GM18868 (cell line): ENCODE results near the gene USP49.
A peak's percentile ranks its signal among the peaks of the same experiment; 100 is the strongest.
"Not testable (repeated sequence)": the region's sequence is repeated elsewhere in the genome, so short reads cannot be mapped to it uniquely, and the experiment has no call there.

ENCODE experiments used
- ATAC-seq: cut with Tn5 transposase; IDR thresholded peaks from one replicate; pipeline ENCODE4 v1.9.1; 2021; ENCODE audit warnings: mild to moderate bottlenecking, moderate library complexity; ENCODE audit not compliant: unreplicated experiment

Gene USP49

GRCh38 chr6:41895300-41896233, at the start of gene USP49:
USP49 (minus strand) TSS chr6:41895375; CDS start chr6:41806983, 88,392 bp downstream.
- ATAC-seq, result peak; percentile 82

- ATAC-seq, result no peak
Observed at GRCh38 chr6:41943456-41943855, 48.3 kb upstream of the USP49 start.

GRCh38 chr6:41942882-41943281, 47.7 kb upstream of the USP49 start:
- ATAC-seq, result not testable (repeated sequence)

- peak; percentile 17 for ATAC-seq
Observed at GRCh38 chr6:41942067-41942851, 47.1 kb upstream of the USP49 start.

DNA sequence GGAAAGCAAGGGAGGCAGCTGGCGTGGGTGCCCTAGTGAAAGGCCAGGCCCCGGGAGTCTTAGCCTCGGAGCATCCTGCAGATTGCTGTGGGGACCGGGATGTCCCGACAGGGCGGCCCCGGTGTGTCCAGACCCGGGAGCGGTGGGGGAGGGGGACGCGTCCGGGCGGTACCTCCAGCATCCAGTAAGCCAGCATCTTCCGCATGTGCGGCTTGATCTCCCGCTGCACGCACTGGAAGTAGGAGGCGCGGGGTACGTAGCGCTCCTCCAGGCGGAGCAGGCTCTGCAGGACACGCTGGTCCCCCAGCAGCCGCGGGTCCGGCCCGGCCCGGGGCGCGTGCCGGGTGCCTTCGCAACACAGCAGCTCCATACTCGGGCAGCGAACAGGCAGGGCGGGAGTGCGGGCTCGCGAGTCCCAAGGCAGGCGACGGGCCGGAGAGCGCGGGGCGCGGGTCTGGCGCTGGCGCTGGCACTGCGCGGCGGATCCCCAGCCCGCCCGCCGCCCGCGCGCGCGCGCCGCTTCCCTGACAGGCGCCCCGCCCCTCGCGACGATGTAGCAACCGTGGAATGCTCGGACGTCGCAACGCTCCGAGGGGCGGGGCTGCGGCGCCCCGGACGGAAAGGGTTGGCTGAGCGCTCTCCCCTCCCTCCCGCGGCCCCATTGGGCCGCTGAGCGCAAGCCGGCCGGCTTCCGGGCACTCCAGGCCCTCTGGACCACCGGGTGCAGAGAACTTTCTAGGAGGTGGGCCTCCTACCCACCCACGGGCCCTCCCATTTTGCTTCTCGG, 46.3 kb upstream of the USP49 start, which contains the start of gene CCND3:
TSS of gene CCND3 (minus strand) at position 529 of the 787 bp plus-strand sequence. CDS start at position 370, 159 bp downstream.
- ATAC-seq, result peak; percentile 91

- ATAC-seq, result no peak
Observed at GRCh38 chr6:41940759-41941279, 45.6 kb upstream of the USP49 start.

DNA sequence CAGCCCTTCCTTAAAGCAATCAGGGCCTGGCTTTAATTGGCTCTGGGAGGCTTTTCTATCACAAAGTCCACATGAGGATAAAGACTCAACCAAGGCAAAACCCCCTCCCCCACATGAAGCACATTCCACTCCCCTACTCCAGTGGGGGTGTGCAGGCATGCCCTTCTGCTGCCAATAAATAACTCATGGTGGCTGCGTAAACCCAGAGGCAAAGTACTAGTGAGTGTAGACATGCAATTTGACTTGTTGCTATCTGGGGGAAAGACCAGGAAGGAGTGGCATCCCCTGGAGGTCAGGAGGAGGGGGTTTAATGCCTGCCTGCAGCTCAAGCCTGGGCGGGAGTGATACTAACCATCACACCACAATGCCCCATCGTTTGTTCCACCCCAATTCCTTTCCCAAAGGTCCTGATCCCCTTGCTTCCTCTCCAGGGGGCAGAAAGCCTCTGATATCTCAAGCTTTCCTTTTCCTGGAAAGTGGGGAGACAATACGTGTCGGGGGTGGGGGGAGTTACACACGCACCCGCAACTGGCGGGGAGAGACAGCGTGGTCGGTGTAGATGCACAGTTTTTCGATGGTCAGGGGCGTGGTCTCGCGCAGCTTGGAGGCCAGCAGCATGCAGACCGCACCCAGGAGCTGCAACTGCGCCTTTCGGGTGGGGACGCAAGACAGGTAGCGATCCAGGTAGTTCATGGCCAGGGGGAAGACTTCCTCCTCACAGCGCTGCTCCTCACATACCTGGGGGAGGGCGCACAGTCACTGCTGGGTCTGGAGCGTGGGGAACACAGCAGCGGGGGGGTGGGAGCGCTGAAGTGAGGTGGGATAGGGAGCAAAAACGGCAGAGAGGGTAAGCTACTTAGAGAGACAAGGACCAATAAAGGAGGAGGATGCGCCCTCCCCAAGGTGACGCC, 44.9 kb upstream of the USP49 start:
- ATAC-seq, result no peak

DNA sequence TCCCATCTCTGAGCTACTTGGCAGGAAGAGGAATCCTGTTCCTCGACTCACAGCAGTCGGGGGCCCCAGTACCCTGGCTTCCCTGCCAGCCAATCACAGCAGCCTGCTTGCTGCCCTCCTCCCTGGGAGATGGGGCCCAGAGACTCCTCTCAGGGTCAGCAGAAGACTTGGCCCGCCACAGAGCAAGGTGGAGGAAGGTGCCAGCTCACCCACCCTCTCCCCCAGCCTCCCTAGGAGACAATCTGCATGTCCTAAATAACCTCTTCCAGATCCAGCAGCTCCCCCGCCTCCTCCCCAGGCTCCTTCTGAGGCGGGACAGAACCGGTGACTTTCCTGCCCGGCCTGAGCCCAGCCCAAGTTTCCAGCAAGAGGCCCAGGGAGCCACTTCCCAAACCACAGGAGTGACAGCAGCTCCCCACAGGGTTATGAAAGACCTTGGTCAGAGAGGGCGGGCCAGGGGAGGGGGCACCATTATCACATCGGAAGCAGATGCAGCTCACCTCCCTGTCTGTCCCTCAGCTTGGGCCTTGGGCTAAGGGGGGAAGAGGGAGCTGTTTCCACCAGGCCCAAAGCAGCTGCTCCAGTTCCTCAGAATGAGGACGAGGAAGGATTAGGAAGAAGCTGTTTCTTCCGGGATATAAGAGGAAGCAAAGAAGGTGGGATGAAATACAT, 44.1 kb upstream of the USP49 start:
- ATAC-seq, result no peak

GRCh38 chr6:41938590-41939175, 43.5 kb upstream of the USP49 start:
- no peak for ATAC-seq

DNA sequence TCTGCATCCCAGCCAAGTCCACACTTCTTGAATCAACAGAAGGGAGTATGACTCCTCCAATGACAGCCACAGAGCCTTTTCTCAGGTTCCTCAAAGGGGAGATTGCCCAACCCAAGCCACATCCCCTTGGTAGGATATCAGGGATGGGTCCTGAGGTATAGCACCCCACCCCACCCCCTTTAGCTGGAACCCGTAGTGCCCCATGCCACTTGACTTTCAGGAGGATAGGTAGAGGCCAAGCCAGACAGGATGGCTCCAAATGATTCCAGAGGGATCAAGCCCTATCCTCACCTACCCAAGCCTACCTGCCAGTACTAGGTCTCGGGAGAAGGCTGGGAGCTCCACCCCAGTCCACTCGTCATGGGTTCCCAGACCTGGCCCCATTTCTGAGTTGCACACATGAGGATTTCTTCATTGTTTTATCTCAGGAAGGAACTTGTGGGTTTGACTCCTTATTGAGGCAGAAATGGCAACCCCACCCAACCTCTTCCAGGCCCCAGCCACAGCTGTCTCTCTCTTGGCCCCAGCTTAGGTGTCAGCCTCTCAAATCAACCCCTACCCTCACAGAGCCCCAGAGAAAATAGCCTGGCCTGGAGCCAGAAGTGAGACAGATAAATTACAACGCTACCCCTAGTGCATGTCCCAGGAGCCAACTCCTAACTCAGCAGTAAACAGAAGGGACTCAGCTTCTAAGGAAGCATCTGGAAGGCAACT, 42.8 kb upstream of the USP49 start:
- ATAC-seq, result no peak

GRCh38 chr6:41937472-41937860, 42.3 kb upstream of the USP49 start:
- no peak for ATAC-seq

DNA sequence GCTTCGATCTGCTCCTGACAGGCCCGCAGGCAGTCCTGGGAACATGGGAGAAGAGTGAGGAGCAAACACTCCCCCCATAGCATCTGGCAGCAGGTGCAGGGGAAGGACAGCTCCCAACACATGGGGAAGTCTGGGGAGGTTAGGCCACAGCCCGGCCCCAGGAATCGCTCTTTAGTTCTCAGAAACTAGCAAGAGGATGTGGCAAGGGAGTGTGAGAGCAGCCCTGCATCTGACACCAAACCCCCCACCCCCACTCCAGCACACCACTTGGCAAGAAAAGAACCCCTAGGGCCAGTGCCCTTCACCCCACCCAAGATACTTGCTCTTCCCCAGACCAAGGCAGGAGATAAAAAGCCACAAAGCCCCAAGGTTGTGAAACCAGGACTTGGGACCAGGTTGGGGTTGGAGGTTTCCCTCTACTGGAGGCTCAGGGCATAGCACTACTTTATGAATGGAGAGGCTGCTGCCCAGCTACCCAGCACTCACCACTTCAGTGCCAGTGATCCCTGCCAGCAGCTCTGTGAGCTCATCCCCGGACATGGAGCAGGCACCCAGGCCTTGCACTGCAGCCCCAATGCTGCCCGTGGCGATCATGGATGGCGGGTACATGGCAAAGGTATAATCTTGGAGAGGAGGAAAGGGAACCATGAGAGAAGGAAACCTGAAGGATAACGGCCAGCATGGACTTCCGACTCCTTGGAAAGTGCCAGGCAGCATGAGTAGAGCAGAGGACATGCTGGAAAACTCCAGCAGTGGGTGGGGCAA, 41.1 kb upstream of the USP49 start:
- ATAC-seq, result peak; percentile 54

DNA sequence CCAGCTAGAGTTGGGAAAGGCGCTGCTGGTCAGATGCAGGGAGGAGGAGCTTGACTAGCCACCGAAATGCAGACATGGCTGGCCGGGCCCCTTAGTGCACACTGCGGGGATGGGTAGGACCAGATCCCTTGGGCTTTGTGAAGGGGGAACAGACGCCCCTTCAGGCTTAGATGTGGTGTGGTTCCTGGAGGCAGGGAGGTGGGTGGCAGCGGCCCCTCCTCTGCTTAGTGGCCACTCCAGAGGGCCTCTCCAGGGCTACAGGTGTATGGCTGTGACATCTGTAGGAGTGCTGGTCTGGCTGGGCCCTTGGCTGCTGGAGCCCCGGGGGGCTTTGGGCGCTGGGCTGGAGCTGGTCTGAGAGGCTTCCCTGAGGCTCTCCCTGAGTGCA, 40.5 kb upstream of the USP49 start:
- no peak for ATAC-seq

DNA sequence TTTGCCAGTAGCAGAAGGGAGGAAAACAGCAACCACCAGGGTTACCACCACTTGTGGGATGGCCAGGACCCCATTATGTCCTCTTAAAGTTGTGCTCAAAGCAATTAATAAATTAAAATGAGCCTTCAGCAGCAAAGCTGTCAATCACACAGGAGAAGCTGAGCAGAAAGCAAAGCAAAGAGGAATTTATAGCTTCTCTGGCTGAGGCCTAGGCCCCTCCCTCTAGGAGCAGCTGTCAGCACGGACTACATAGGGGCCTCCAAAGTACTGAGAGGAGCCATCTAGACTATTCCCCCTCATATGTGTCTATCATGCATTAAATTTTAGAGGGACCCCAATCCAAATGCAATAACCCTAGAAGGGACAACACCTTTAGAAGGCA, 40.0 kb upstream of the USP49 start:
- no peak for ATAC-seq

DNA sequence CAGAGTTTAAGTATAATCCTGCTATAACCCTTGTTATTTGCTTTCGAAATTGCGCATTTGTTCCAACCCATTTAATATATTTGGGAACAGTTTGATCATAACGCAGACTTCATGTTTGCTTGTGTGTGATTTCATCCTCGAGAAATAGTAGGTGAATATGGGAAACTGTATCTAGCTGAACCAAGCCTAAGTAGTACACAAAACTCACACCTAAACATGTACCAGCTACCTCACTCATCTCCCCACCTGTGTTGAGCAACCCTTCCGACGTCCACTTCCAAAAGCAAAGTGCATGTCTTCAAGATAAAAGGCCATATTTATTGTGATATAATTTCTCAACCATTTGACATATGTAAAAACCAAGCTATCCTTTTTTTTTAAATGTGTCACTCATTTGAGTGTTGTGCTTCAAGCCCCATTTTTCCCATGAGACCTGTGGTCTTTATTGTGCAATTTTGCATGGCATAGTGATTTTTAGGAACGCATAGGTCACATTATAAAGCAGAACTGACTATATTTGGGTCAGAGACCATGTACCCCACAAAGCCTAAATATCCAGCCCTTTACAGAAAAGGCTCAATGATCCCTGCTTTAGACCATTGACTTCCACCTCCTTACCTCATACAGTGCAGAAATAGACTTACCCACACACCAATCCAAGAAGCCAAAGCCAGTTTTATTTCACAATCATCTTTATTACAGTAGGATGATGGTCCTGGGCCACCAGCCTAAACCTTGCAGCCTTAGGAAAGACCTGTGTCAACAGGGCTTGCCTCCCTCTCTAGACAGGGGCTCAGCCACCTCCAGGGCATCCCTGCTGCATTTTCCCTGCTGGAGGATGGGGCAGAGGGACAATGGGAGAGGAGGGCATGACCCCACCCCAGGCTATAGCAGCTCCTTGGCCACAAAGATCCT, 39.4 kb upstream of the USP49 start:
- no peak for ATAC-seq

DNA sequence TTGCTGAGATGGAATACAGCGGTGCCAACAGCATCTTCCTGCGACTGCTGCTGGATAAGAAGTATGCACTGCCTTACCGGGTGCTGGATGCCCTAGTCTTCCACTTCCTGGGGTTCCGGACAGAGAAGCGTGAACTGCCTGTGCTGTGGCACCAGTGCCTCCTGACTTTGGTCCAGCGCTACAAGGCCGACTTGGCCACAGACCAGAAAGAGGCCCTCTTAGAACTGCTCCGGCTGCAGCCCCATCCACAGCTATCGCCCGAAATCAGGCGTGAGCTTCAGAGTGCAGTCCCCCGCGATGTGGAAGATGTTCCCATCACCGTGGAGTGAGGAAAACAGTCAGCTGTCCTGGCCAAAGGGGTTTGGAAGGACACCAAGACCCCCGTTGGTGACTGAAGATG, 37.2 kb upstream of the USP49 start:
- no peak for ATAC-seq
